ENCODE results near the gene ZSWIM8. TPM values are rescaled to one million over a fixed set of nuclear protein-coding genes. Genes with fewer than 3 reads are reported as not detected.

ZSWIM8 gene
- total and polyA plus RNA-seq, 2 donors (not counting 3 experiments of a cell fraction or from before 2014, with no cell fraction given) = 111 to 230 TPM

GRCh38 chr10:73840056-73840402, 54.6 kb downstream of the ZSWIM8 start:
- Histone ChIP-seq H3K4me3 (replicated peaks in 1 of 3; ENCODE audit: insufficient read depth in 1 of 3, low read depth in 1 of 3, low read length in 3 of 3) (no peak overlapping the region), H3K79me2 (ENCODE audit: control insufficient read depth, insufficient read depth, low read length) (no peaks in the 10 kb centered on the region), H3K36me3 (ENCODE audit: control insufficient read depth in 2 of 2, extremely low read depth in 1 of 2, insufficient read depth in 2 of 2, low read length in 2 of 2) (peaks cover 0 to 2% of the 10 kb centered on the region in 2 experiments), H4K20me1 (replicated peaks; ENCODE audit: control insufficient read depth, extremely low read depth, insufficient read depth, low read length) (no peaks in the 10 kb centered on the region), H3K4me1 (ENCODE audit: control insufficient read depth, extremely low read depth, insufficient read depth, low read length) (peaks cover 34% of the 10 kb centered on the region), H2AFZ (ENCODE audit: low read depth, low read length) (no peak overlapping the region), H3K9ac (replicated peaks; ENCODE audit: extremely low read depth, insufficient read depth, low read length) (no peak overlapping the region), H3K4me2 (ENCODE audit: insufficient read depth, low read length) (no peak overlapping the region), H3K9me1 (replicated peaks; ENCODE audit: control insufficient read depth, extremely low read depth, insufficient read depth, low read length) (no peaks in the 10 kb centered on the region), H3K27ac (ENCODE audit: insufficient read depth, low read depth, low read length) (no peak overlapping the region), H3K9me3 (replicated peaks; ENCODE audit: control insufficient read depth, insufficient read depth, low read length) (no peaks in the 10 kb centered on the region), H3K27me3 (ENCODE audit: control insufficient read depth in 2 of 2, insufficient read depth in 2 of 2, low read length in 2 of 2) (no peaks in the 10 kb centered on the region)
- ChIA-PET CTCF (interaction anchor here (1.1 to 1.3 kb wide), 3 partner anchors 8 to 40 kb away, joined by 4 to 7 read pairs (median 6); no protein-coding TSS in a partner anchor), POLR2A (no interaction called here)
- dilution Hi-C loops (cut with MboI; ENCODE audit: extremely low pct_ligation_motif_present, low sequenced_read_pairs) = no loop called here
- intact Hi-C loops (cut with micrococcal nuclease) = no loop called here
- TF ChIP-seq CTCF (IDR thresholded peaks at IDR 0.05; ENCODE audit: extremely low read depth in 1 of 2, insufficient read depth in 1 of 2, low read depth in 1 of 2, low read length in 2 of 2) = no peak
- no peak for TF ChIP-seq JUN (IDR thresholded peaks at IDR 0.05; ENCODE audit: borderline replicate concordance, insufficient read depth, insufficient read length, low read depth)
- no peak for TF ChIP-seq EZH2 (IDR thresholded peaks at IDR 0.05; ENCODE audit: borderline replicate concordance, low read depth, low read length, severe bottlenecking)
- no peak for TF ChIP-seq MAX (IDR thresholded peaks at IDR 0.05; ENCODE audit: insufficient read depth, insufficient read length)
- TF ChIP-seq FOS (IDR thresholded peaks at IDR 0.05; ENCODE audit: borderline replicate concordance, insufficient read depth, low read length) = no peak
- no peak for TF ChIP-seq POLR2AphosphoS5 (IDR thresholded peaks at IDR 0.05; ENCODE audit: insufficient read depth, low read depth, low read length)
- no peak for TF ChIP-seq POLR2A (IDR thresholded peaks at IDR 0.05; ENCODE audit: low read depth, low read length)
- TF ChIP-seq GATA2 (IDR thresholded peaks at IDR 0.05; ENCODE audit: insufficient read depth, insufficient read length, low read depth, low read length) = no peak
- no peak for TF ChIP-seq MYC (IDR thresholded peaks at IDR 0.05; ENCODE audit: low read depth, low read length)
- FAIRE-seq (no peak), DNase-seq (ENCODE audit: low read depth, low spot score) (no peak)
- BruUV-seq (replicated peaks) = no TSS peak
